HUES64 (cell line): ENCODE measurements around the gene TMA7B.
"Not testable (repeated sequence)": the region's sequence is repeated elsewhere in the genome, so short reads cannot be mapped to it uniquely, and the experiment has no call there.

Experiments used
- H3K27ac ChIP-seq: 2 replicates; pipeline ENCODE4 v1.7.0; 2013; ENCODE audit warnings: low read depth, low read length, inconsistent platforms
- H3K27me3 ChIP-seq: 2 replicates; pipeline ENCODE4 v1.6.1; 2013; ENCODE audit warnings: mild to moderate bottlenecking, low read length; ENCODE audit not compliant: insufficient read depth
- H3K36me3 ChIP-seq: 2 replicates; pipeline ENCODE4 v1.6.1; 2013; ENCODE audit warnings: mild to moderate bottlenecking, low read length; ENCODE audit not compliant: insufficient read depth
- H3K4me1 ChIP-seq: 2 replicates; pipeline ENCODE4 v1.6.1; 2013; ENCODE audit warnings: mild to moderate bottlenecking, low read length, moderate library complexity; ENCODE audit not compliant: insufficient read depth
- H3K4me3 ChIP-seq: 2 replicates; pipeline ENCODE4 v1.5.1; 2013; ENCODE audit warnings: mild to moderate bottlenecking, low read length, moderate library complexity
- H3K9ac ChIP-seq: 2 replicates; pipeline ENCODE4 v1.6.1; 2013; ENCODE audit warnings: mild to moderate bottlenecking, low read depth, low read length
- H3K9me3 ChIP-seq: 2 replicates; pipeline ENCODE4 v1.6.1; 2013; ENCODE audit warnings: low read depth, low read length; ENCODE audit not compliant: insufficient read depth
- WGBS: fragments of 150-250, 120-280 bp; methylation state at CpG from one replicate; pipeline ENCODE4 v1.1.7; 2013; ENCODE audit warnings: missing lambda C conversion rate; 5-methylcytosine and 5-hydroxymethylcytosine counted together

The TMA7B gene

DNA sequence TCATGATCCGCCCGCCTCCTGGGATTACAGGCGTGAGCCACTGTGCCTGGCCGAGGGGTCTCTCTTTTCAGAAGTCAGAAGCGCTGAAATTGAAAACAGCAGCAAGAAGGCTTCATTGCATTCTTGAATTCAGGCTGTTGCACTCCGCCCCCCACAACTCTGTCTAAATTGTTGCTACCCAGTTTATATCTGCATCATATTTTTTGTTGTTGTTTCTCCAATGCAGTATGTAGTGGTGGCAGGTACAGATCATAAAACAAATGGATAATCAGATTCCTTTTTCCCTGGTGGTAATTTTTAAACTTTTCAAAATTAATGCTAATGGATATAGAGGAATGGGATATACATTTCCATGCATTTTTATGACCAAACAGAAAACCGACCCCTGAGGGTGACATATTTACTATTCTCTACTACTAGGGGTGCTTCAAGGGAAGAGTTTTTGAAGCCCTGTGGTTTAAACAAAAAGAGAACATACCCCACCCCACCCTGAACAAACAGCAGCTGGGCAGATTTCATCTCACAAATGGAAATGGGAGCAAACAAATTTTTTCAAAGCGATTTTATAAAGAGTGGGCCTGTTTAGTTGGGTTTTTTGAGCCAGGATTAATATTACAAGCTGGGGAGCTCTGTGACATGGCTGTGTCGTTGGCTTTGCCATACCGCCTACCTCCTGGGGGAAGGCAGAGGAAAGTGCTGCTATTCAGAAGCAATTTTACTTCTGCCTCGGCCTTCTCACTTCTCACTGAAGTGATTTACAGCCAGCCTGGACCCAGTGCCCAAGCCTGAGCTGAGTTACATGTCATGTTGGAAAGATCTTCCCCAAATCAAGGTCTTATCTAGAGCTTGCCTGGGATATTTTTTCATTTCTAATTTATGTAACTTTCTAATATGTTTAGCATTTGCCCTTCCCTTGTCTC is 16.0 kb upstream of the TMA7B start:
- no peaks in the 10 kb centered on the region for H3K9me3 ChIP-seq
- no peaks in the 10 kb centered on the region for H3K36me3 ChIP-seq
- H3K4me1 ChIP-seq, result peaks cover 58% of the 10 kb centered on the region
- WGBS, result 76% methylated on average over 10 of the region's 11 CpGs
- no peak overlapping the region for H3K9ac ChIP-seq
- peak overlapping the region; percentile 34; the same call in 1 of the 2 replicates for H3K27ac ChIP-seq
- no peak overlapping the region for H3K4me3 ChIP-seq
- no peaks in the 10 kb centered on the region for H3K27me3 ChIP-seq

GRCh38 chr22:39946126-39946502 is 14.1 kb upstream of the TMA7B start:
- WGBS, result 98% methylated on average over 2 of the region's 4 CpGs
- Histone ChIP-seq H3K27me3 (no peaks in the 10 kb centered on the region), H3K27ac (no peak overlapping the region), H3K9ac (no peak overlapping the region), H3K36me3 (no peaks in the 10 kb centered on the region), H3K4me3 (no peak overlapping the region), H3K4me1 (peaks cover 47% of the 10 kb centered on the region), H3K9me3 (no peaks in the 10 kb centered on the region)

- H3K9ac ChIP-seq, result no peak overlapping the region
- H3K27ac ChIP-seq, result no peak overlapping the region
- H3K4me3 ChIP-seq, result no peak overlapping the region
- 81% methylated on average over 8 of the region's 8 CpGs for WGBS
- H3K9me3 ChIP-seq, result no peaks in the 10 kb centered on the region
- no peaks in the 10 kb centered on the region for H3K36me3 ChIP-seq
- H3K4me1 ChIP-seq, result peaks cover 42% of the 10 kb centered on the region
- no peaks in the 10 kb centered on the region for H3K27me3 ChIP-seq
These were observed 13.5 kb upstream of the TMA7B start for GRCh38 chr22:39946503-39947219.

DNA sequence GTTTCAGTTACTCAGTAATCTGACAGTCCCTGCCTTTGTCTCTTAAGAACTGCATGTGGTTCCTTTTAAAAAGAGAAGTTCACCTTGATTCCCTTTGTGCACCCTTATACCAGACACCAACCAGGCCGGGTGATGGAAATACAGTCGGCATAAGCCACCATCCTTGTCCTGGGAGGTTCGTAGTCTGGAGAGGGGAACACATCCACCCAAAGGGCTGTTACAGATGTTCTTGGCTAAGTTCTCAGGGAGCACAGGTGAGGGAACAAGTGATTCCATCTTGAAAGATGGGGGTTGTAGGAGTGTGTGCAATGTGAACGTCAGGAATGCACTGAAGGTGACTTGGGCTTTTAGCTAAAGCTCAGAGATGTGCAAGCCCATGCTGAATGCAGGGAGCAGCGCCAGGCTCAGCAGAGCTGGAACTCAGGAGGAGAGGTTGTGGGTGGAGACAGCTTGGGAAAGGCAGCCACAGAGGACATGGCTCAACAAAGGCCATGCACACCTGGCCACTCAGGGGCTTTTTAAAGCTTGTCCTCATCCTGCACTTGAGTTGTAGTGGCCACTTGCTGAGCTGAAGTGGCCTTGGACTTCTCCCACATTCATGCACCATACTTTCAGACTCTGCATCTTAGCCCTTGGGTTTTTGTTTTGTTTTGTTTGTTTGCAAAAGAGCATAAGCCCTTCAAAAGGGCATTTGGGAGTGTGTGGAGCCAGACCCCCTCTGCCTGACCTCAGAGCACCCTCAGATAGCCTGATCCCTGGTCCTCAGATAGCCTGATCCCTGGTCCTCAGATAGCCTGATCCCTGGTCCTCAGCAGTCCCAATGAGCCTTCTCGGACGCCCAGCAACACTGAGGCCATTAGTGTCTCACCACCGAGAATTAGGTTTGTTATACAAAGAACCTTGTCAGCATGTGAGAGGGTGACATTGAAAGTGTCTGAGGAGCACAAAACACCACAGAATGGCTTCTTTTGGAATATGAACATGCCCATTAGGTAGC is 12.7 kb upstream of the TMA7B start:
- no peaks in the 10 kb centered on the region for H3K27me3 ChIP-seq
- H3K9ac ChIP-seq, result no peak overlapping the region
- no peaks in the 10 kb centered on the region for H3K36me3 ChIP-seq
- H3K27ac ChIP-seq, result no peak overlapping the region
- H3K4me1 ChIP-seq, result peaks cover 36% of the 10 kb centered on the region
- H3K9me3 ChIP-seq, result no peaks in the 10 kb centered on the region
- 90% methylated on average over 8 of the region's 8 CpGs for WGBS
- no peak overlapping the region for H3K4me3 ChIP-seq

GRCh38 chr22:39949964-39950737 is 10.0 kb upstream of the TMA7B start:
- H3K27ac ChIP-seq, result no peak overlapping the region
- no peak overlapping the region for H3K9ac ChIP-seq
- H3K4me3 ChIP-seq, result no peak overlapping the region
- H3K27me3 ChIP-seq, result no peaks in the 10 kb centered on the region
- H3K9me3 ChIP-seq, result no peaks in the 10 kb centered on the region
- peaks cover 24% of the 10 kb centered on the region for H3K4me1 ChIP-seq
- H3K36me3 ChIP-seq, result no peaks in the 10 kb centered on the region
- 92% methylated on average over 8 of the region's 8 CpGs for WGBS

GRCh38 chr22:39951603-39952293 is 8.4 kb upstream of the TMA7B start:
- H3K27ac ChIP-seq, H3K9me3 ChIP-seq, H3K36me3 ChIP-seq, H3K9ac ChIP-seq, H3K4me3 ChIP-seq, H3K27me3 ChIP-seq: not testable (repeated sequence)
- peaks cover 12% of the 10 kb centered on the region; the same call in 1 of the 2 replicates for H3K4me1 ChIP-seq
- WGBS, result 96% methylated on average over 10 of the region's 11 CpGs

- Histone ChIP-seq H3K27me3 (no peaks in the 10 kb centered on the region), H3K36me3 (no peaks in the 10 kb centered on the region)
These were observed 7.8 kb upstream of the TMA7B start for GRCh38 chr22:39952347-39952746.

DNA sequence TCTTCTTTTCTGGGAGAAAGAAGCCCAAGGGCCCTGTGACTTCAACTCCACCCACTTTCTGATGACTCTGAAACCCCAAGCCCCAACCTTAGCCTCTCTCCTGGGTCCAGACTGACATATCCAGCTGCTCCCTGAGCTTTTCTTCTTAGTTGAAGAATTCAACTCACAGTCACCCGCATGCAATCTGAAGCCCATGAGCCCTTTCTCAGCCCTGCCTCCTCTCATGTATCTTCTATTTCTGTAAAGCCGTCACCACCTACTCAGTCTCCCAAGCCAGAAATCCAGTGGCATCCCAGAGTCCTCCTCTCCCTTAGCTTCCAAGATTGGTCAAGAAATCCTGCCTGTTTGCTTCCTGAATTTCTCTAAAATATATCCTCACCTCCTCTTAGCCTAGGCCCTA is 7.1 kb upstream of the TMA7B start:
- Histone ChIP-seq H3K4me1 (peaks cover 9% of the 10 kb centered on the region; the same call in 1 of the 2 replicates), H3K9ac (peak overlapping the region; percentile 18; the same call in 1 of the 2 replicates), H3K27ac (no peak overlapping the region), H3K9me3 (no peaks in the 10 kb centered on the region), H3K27me3 (no peaks in the 10 kb centered on the region), H3K36me3 (no peaks in the 10 kb centered on the region), H3K4me3 (no peak overlapping the region)
- 91% methylated on average over 2 of the region's 2 CpGs for WGBS

More at GRCh38 chr22:39952347-39952746, 7.8 kb upstream of the TMA7B start:
- no peak overlapping the region for H3K4me3 ChIP-seq
- H3K9ac ChIP-seq, result no peak overlapping the region
- H3K9me3 ChIP-seq, result no peaks in the 10 kb centered on the region
- H3K4me1 ChIP-seq, result peaks cover 9% of the 10 kb centered on the region; the same call in 1 of the 2 replicates
- no peak overlapping the region for H3K27ac ChIP-seq
- 94% methylated on average over 6 of the region's 6 CpGs for WGBS

DNA sequence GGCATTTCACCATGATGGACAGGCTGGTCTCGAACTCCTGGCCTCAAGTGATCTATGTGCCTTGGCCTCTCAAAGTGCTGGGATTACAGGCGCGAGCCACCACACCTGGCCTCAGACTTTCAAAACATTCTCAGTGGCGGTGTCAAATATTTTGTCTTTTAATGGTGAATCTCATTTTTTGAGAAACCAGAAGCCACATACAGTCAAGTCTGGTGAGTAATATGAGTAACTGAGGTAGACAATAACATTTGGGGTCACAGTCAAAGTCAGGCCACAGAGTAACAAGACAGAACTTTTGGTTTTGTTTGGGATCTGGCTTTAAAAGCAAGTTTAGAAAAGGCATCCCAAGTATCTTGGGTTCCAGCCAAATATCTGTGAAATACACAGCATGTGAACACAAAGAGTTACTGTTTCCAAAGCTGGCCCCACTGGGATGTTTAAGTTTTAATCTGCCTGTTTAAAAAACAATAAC is 5.6 kb upstream of the TMA7B start:
- Histone ChIP-seq H3K27ac (no peak overlapping the region), H3K4me3 (no peak overlapping the region), H3K36me3 (no peaks in the 10 kb centered on the region), H3K27me3 (no peaks in the 10 kb centered on the region), H3K4me1 (peaks cover 17% of the 10 kb centered on the region), H3K9me3 (no peaks in the 10 kb centered on the region), H3K9ac (no peak overlapping the region)
- 96% methylated on average over 4 of the region's 4 CpGs for WGBS
